GM19099 (cell line): ENCODE data around the gene LRRC46.

ENCODE experiments used
- POLR2A ChIP-seq: IDR thresholded peaks from 3 replicates; pipeline ENCODE4 v1.6.1; 2011; ENCODE audit warnings: low read depth; ENCODE audit not compliant: insufficient read length; ENCODE audit errors: extremely low read depth

LRRC46 gene

GRCh38 chr17:47831003-47831933 lies at the start of gene LRRC46, which contains the start of gene MRPL10:
Gene LRRC46, plus strand, starts transcription at chr17:47831670. Its CDS starts 320 bp downstream, at chr17:47831990.
Gene MRPL10, minus strand, starts transcription at chr17:47831541. Its CDS starts 30 bp downstream, at chr17:47831511.
- TF ChIP-seq POLR2A = peak; percentile 99

GRCh38 chr17:47785538-47786123 lies 45.8 kb upstream of the LRRC46 start:
- no peak for TF ChIP-seq POLR2A

GRCh38 chr17:47789611-47790561 lies 41.6 kb upstream of the LRRC46 start:
- TF ChIP-seq POLR2A = no peak

- TF ChIP-seq POLR2A = no peak
Observed at GRCh38 chr17:47791025-47791424, 40.4 kb upstream of the LRRC46 start.

GRCh38 chr17:47792457-47792856 lies 39.0 kb upstream of the LRRC46 start:
- TF ChIP-seq POLR2A = no peak

GRCh38 chr17:47792979-47793378 lies 38.5 kb upstream of the LRRC46 start:
- no peak for TF ChIP-seq POLR2A

GRCh38 chr17:47797797-47798196 lies 33.7 kb upstream of the LRRC46 start:
- no peak for TF ChIP-seq POLR2A

GRCh38 chr17:47800686-47801085 lies 30.8 kb upstream of the LRRC46 start:
- TF ChIP-seq POLR2A = no peak

- no peak for TF ChIP-seq POLR2A
Observed at GRCh38 chr17:47801176-47801765, 30.2 kb upstream of the LRRC46 start.

GRCh38 chr17:47801906-47802305 lies 29.6 kb upstream of the LRRC46 start:
- TF ChIP-seq POLR2A = no peak

- TF ChIP-seq POLR2A = no peak
Observed at GRCh38 chr17:47802341-47803022, 29.0 kb upstream of the LRRC46 start.

- no peak for TF ChIP-seq POLR2A
Observed at GRCh38 chr17:47803201-47803600, 28.3 kb upstream of the LRRC46 start.

- no peak for TF ChIP-seq POLR2A
Observed at GRCh38 chr17:47803751-47804150, 27.7 kb upstream of the LRRC46 start.

GRCh38 chr17:47804461-47804860 lies 27.0 kb upstream of the LRRC46 start:
- TF ChIP-seq POLR2A = no peak
